ENCODE measurements around the gene TAGLN3. TPM values are rescaled to one million over a fixed set of nuclear protein-coding genes. Genes with fewer than 3 reads are reported as not detected.

TAGLN3 gene
- total RNA-seq, 2 donors from 2014 or later: 3.2 TPM; not detected in 1

GRCh38 chr3:112000367-112000771 lies 1.6 kb downstream of the TAGLN3 start:
- DNase-seq (ENCODE audit: low spot score): no peak
- 88% methylated on average over 5 of the region's 5 CpGs for WGBS
- H3K36me3 ChIP-seq: no peaks in the 10 kb centered on the region

GRCh38 chr3:112000966-112001365 lies 2.2 kb downstream of the TAGLN3 start:
- Histone ChIP-seq H3K4me3 (no peak overlapping the region), H3K27ac (no peak overlapping the region), H3K36me3 (no peaks in the 10 kb centered on the region), H3K9me3 (no peaks in the 10 kb centered on the region), H3K4me1 (replicated peaks) (no peaks in the 10 kb centered on the region), H3K27me3 (replicated peaks; ENCODE audit: insufficient read depth) (no peaks in the 10 kb centered on the region)
- TF ChIP-seq POLR2A (IDR thresholded peaks at IDR 0.05) (no peak), POLR2AphosphoS5 (IDR thresholded peaks at IDR 0.05) (no peak)
- TF ChIP-seq, protein P1, sequence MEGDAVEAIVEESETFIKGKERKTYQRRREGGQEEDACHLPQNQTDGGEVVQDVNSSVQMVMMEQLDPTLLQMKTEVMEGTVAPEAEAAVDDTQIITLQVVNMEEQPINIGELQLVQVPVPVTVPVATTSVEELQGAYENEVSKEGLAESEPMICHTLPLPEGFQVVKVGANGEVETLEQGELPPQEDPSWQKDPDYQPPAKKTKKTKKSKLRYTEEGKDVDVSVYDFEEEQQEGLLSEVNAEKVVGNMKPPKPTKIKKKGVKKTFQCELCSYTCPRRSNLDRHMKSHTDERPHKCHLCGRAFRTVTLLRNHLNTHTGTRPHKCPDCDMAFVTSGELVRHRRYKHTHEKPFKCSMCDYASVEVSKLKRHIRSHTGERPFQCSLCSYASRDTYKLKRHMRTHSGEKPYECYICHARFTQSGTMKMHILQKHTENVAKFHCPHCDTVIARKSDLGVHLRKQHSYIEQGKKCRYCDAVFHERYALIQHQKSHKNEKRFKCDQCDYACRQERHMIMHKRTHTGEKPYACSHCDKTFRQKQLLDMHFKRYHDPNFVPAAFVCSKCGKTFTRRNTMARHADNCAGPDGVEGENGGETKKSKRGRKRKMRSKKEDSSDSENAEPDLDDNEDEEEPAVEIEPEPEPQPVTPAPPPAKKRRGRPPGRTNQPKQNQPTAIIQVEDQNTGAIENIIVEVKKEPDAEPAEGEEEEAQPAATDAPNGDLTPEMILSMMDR (IDR thresholded peaks at IDR 0.05): no peak
- intact Hi-C loops (cut with DNase I): no loop called here
- DNase-seq (ENCODE audit: low spot score): no peak
- 53% methylated on average over 2 of the region's 2 CpGs for WGBS

More at GRCh38 chr3:112000367-112000771, 1.6 kb downstream of the TAGLN3 start:
- Histone ChIP-seq H3K27me3 (replicated peaks; ENCODE audit: insufficient read depth) (no peaks in the 10 kb centered on the region), H3K4me3 (no peak overlapping the region), H3K27ac (no peak overlapping the region), H3K4me1 (replicated peaks) (no peaks in the 10 kb centered on the region), H3K9me3 (no peaks in the 10 kb centered on the region)
- intact Hi-C loops (cut with DNase I): no loop called here
- TF ChIP-seq POLR2A (IDR thresholded peaks at IDR 0.05): no peak
- no peak for TF ChIP-seq POLR2AphosphoS5 (IDR thresholded peaks at IDR 0.05)
- TF ChIP-seq, protein P1 (IDR thresholded peaks at IDR 0.05): no peak

DNA sequence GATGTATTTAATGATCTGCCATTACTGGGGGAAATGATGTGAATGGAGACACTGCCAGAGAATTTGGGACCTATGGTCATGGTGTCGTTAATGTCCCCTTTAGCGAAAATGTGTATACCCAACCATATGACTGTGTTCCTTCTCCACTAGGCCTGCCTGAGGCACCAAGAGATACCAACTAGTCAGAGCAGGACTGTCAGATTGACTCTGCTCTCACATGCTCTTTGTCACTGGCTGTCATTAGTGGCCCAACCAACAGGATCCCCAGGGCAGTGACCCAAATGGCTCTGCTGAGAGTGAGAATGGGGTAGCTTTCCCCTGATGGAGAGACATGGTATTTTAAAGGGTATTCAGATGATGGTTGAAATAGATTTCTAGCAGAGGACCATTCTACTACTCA lies 2.8 kb downstream of the TAGLN3 start:
- TF ChIP-seq POLR2A (IDR thresholded peaks at IDR 0.05) (no peak), POLR2AphosphoS5 (IDR thresholded peaks at IDR 0.05) (no peak)
- TF ChIP-seq, protein P1 (IDR thresholded peaks at IDR 0.05): no peak
- no peaks in the 10 kb centered on the region for H3K27me3 ChIP-seq (replicated peaks; ENCODE audit: insufficient read depth)
- no peaks in the 10 kb centered on the region for H3K4me1 ChIP-seq (replicated peaks)
- WGBS: 97% methylated on average over 2 of the region's 2 CpGs
- H3K36me3 ChIP-seq: no peaks in the 10 kb centered on the region
- no peak for DNase-seq (ENCODE audit: low spot score)
- intact Hi-C loops (cut with DNase I): no loop called here
- H3K27ac ChIP-seq: no peak overlapping the region
- H3K4me3 ChIP-seq: no peak overlapping the region
- no peaks in the 10 kb centered on the region for H3K9me3 ChIP-seq

DNA sequence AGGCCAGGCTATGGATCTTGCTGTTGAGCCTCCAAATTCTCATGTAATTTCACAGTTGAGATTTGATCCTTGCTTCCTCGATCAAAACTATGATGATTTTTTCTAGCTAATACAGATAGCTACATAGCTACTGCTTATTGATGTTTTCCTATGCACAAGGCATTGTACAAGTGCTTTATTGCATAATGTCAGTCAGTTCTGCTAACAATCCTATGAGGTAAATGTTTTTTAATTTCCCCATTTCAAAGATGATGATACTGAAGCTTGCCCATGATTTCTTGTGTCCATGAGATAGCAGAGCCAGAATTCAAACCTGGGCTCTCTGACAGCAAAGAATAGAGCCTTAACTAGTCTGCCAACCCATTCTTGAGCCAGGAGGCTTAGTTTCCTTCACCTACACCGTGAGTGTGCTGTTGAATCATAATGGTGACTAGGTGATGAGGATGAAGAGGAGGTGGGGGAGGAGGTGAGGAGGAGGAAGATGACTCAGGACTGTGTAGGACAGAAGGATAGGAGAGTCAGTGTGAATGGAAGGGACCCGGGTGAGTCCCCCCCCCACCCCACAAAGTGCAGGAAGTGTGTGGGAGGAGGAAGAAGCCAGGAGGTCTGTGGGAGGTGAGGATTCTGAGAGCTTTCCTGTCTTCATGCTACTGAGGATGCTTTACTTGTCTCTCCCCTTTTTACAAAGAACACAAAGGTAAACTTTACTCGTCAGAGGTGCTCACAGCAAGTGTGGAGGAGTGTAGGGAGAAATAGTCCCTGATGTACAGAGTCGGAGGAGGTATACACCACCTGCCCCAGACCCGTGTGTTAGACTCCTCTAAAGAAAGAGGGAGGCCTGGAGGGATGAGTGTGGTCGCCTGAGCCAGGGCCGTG lies 3.6 kb downstream of the TAGLN3 start:
- Histone ChIP-seq H3K27me3 (replicated peaks; ENCODE audit: insufficient read depth) (no peaks in the 10 kb centered on the region), H3K36me3 (no peaks in the 10 kb centered on the region), H3K4me3 (no peak overlapping the region), H3K27ac (no peak overlapping the region), H3K4me1 (replicated peaks) (no peaks in the 10 kb centered on the region), H3K9me3 (no peaks in the 10 kb centered on the region)
- 77% methylated on average over 8 of the region's 8 CpGs for WGBS
- intact Hi-C loops (cut with DNase I): no loop called here
- no peak for DNase-seq (ENCODE audit: low spot score)
- TF ChIP-seq, protein P1 (IDR thresholded peaks at IDR 0.05): no peak
